Measurements from ENCODE around the gene MYL12A. TPM values are rescaled to one million over a fixed set of nuclear protein-coding genes. Genes with fewer than 3 reads are reported as not detected.

MYL12A gene
- total RNA-seq, 1 experiment from 2014 or later, result 329 TPM

- no peaks in the 10 kb centered on the region for H3K9me2 ChIP-seq (replicated peaks; ENCODE audit: low read length)
- H3K27ac ChIP-seq (ENCODE audit: low read length), result no peak overlapping the region
- DNase-seq (no peak), ATAC-seq (no peak)
- H3K9ac ChIP-seq (ENCODE audit: low read length), result no peak overlapping the region
- no peak for TF ChIP-seq CTCF (conservative IDR thresholded peaks at IDR 0.05; ENCODE audit: low read depth, low read length)
- no peak for TF ChIP-seq EZH2 (IDR thresholded peaks at IDR 0.05; ENCODE audit: low read length, unreplicated experiment)
- TF ChIP-seq EZH2phosphoT487 (IDR thresholded peaks at IDR 0.05; ENCODE audit: borderline replicate concordance, low read length), result no peak
- H3K9me3 ChIP-seq (ENCODE audit: low read length), result no peaks in the 10 kb centered on the region
- no peak overlapping the region for H3K4me2 ChIP-seq (ENCODE audit: low read length)
- no peaks in the 10 kb centered on the region for H3K79me2 ChIP-seq (ENCODE audit: low read length)
- no TSS peak for BruUV-seq (replicated peaks)
- no peak overlapping the region for H3K4me3 ChIP-seq (ENCODE audit: low read length)
- H3F3A ChIP-seq (ENCODE audit: low read length, unreplicated experiment), result no peaks in the 10 kb centered on the region
- POLR2A ChIA-PET (ENCODE audit: unreplicated experiment), result no interaction called here
- H3K36me3 ChIP-seq (ENCODE audit: low read depth, low read length), result no peaks in the 10 kb centered on the region
- no peak overlapping the region for H2AFZ ChIP-seq (ENCODE audit: low read length)
- no peaks in the 10 kb centered on the region for H3K27me3 ChIP-seq (ENCODE audit: low read length)
- intact Hi-C loops (cut with micrococcal nuclease), result no loop called here
- CTCF ChIA-PET, result no interaction called here
- H4K20me1 ChIP-seq (ENCODE audit: low read length), result no peaks in the 10 kb centered on the region
- no peaks in the 10 kb centered on the region for H3K4me1 ChIP-seq (ENCODE audit: insufficient read depth, low read length)
Observed at GRCh38 chr18:3225588-3225987, 22.0 kb upstream of the MYL12A start.

GRCh38 chr18:3226048-3226447 lies 21.6 kb upstream of the MYL12A start:
- H2AFZ ChIP-seq (ENCODE audit: low read length), result no peak overlapping the region
- ChIA-PET CTCF (no interaction called here), POLR2A (ENCODE audit: unreplicated experiment) (no interaction called here)
- H3F3A ChIP-seq (ENCODE audit: low read length, unreplicated experiment), result no peaks in the 10 kb centered on the region
- BruUV-seq (replicated peaks), result no TSS peak
- intact Hi-C loops (cut with micrococcal nuclease), result no loop called here
- H3K9me2 ChIP-seq (replicated peaks; ENCODE audit: low read length), result no peaks in the 10 kb centered on the region
- no peak overlapping the region for H3K4me2 ChIP-seq (ENCODE audit: low read length)
- H3K36me3 ChIP-seq (ENCODE audit: low read depth, low read length), result no peaks in the 10 kb centered on the region
- H3K27ac ChIP-seq (ENCODE audit: low read length), result no peak overlapping the region
- no peak overlapping the region for H3K4me3 ChIP-seq (ENCODE audit: low read length)
- H3K27me3 ChIP-seq (ENCODE audit: low read length), result no peaks in the 10 kb centered on the region
- no peaks in the 10 kb centered on the region for H3K9me3 ChIP-seq (ENCODE audit: low read length)
- H4K20me1 ChIP-seq (ENCODE audit: low read length), result no peaks in the 10 kb centered on the region
- TF ChIP-seq EZH2phosphoT487 (IDR thresholded peaks at IDR 0.05; ENCODE audit: borderline replicate concordance, low read length) (no peak), EZH2 (IDR thresholded peaks at IDR 0.05; ENCODE audit: low read length, unreplicated experiment) (no peak), CTCF (conservative IDR thresholded peaks at IDR 0.05; ENCODE audit: low read depth, low read length) (no peak)
- DNase-seq (no peak), ATAC-seq (no peak)
- H3K9ac ChIP-seq (ENCODE audit: low read length), result no peak overlapping the region
- no peaks in the 10 kb centered on the region for H3K4me1 ChIP-seq (ENCODE audit: insufficient read depth, low read length)
- H3K79me2 ChIP-seq (ENCODE audit: low read length), result no peaks in the 10 kb centered on the region

GRCh38 chr18:3230401-3231334 lies 16.9 kb upstream of the MYL12A start:
- Histone ChIP-seq H3K9me3 (ENCODE audit: low read length) (no peaks in the 10 kb centered on the region), H3K79me2 (ENCODE audit: low read length) (no peaks in the 10 kb centered on the region), H3K9me2 (replicated peaks; ENCODE audit: low read length) (no peaks in the 10 kb centered on the region), H3K4me3 (ENCODE audit: low read length) (no peak overlapping the region), H3K36me3 (ENCODE audit: low read depth, low read length) (no peaks in the 10 kb centered on the region), H3K4me1 (ENCODE audit: insufficient read depth, low read length) (0 out of 2 replicates have a peak, but pooled peaks cover under 1% of the 10 kb centered on the region), H3F3A (ENCODE audit: low read length, unreplicated experiment) (no peaks in the 10 kb centered on the region), H4K20me1 (ENCODE audit: low read length) (no peaks in the 10 kb centered on the region), H3K9ac (ENCODE audit: low read length) (no peak overlapping the region), H3K27me3 (ENCODE audit: low read length) (no peaks in the 10 kb centered on the region), H3K4me2 (ENCODE audit: low read length) (no peak overlapping the region), H2AFZ (ENCODE audit: low read length) (no peak overlapping the region), H3K27ac (ENCODE audit: low read length) (no peak overlapping the region)
- no peak for ATAC-seq
- no TSS peak for BruUV-seq (replicated peaks)
- peak; percentile 21 for DNase-seq
- TF ChIP-seq CTCF (conservative IDR thresholded peaks at IDR 0.05; ENCODE audit: low read depth, low read length) (no peak), EZH2 (IDR thresholded peaks at IDR 0.05; ENCODE audit: low read length, unreplicated experiment) (no peak), EZH2phosphoT487 (IDR thresholded peaks at IDR 0.05; ENCODE audit: borderline replicate concordance, low read length) (no peak)
- intact Hi-C loops (cut with micrococcal nuclease), result no loop called here
- CTCF ChIA-PET, result no interaction called here
- POLR2A ChIA-PET (ENCODE audit: unreplicated experiment), result interaction anchor here (0.6 kb wide), 1 partner anchor 113 kb away, joined by 5 read pairs; no protein-coding TSS in a partner anchor
